Thoracic aorta (tissue), 2 donors: ENCODE measurements around the gene CREB3. TPM values are rescaled to one million over a fixed set of nuclear protein-coding genes. Genes with fewer than 3 reads are reported as not detected.

ENCODE experiments used
- ATAC-seq: fragments of 150-250 bp; one replicate; pipeline ENCODE4 v1.8.0; 2017; ENCODE audit warnings: low read depth; ENCODE audit not compliant: insufficient number of reproducible peaks, low FRiP score
- DNase-seq: peaks from one replicate; pipeline ENCODE4 v3.0.0-alpha.2; 2020; ENCODE audit warnings: low spot score
- H3K27ac ChIP-seq, 2 donors: fragments of 200-600 bp; sonication (generic); 1 replicate in 1 of 2; 2 replicates in 1 of 2; pipeline ENCODE4 v1.5.1; 2016; ENCODE audit warnings: mild to moderate bottlenecking in 2 of 2, moderate library complexity in 2 of 2
- H3K27me3 ChIP-seq: fragments of 200-600 bp; sonication (generic); replicated peaks from 2 replicates; pipeline ENCODE4 v1.6.0; 2016; ENCODE audit warnings: mild to moderate bottlenecking; ENCODE audit not compliant: insufficient read depth
- H3K36me3 ChIP-seq: fragments of 200-600 bp; sonication (generic); one replicate; pipeline ENCODE4 v1.5.1; 2016
- H3K4me1 ChIP-seq, 2 donors: fragments of 200-600 bp; sonication (generic); 1 replicate in 1 of 2; 2 replicates in 1 of 2; pipeline versions ENCODE4 v1.5.1 to v1.6.0; 2016; ENCODE audit warnings: low read depth in 2 of 2, mild to moderate bottlenecking in 1 of 2; ENCODE audit not compliant: control insufficient read depth in 1 of 2
- H3K4me3 ChIP-seq: fragments of 200-600 bp; sonication (generic); 2 replicates; pipeline ENCODE4 v1.5.1; 2016; ENCODE audit warnings: mild to moderate bottlenecking
- H3K9me3 ChIP-seq: fragments of 200-600 bp; sonication (generic); 2 replicates; pipeline ENCODE4 v1.5.1; 2016
- CTCF ChIP-seq: fragments of 200-600 bp; sonication (generic); IDR thresholded peaks from one replicate; pipeline ENCODE4 v1.5.1; 2019; ENCODE audit warnings: antibody characterized with exemption
- total RNA-seq, 2 donors: library from RNA; depleted of rRNA; stranded (reverse); fragments of >200 nt; gene quantifications; one replicate each; pipeline versions ENCODE4 v1.1.0 to v1.2.3, GENCODE V29; 2016

The CREB3 gene
- total RNA-seq, 2 donors from 2014 or later: 46.0 to 62.4 TPM

GRCh38 chr9:35712762-35713400 is 19.6 kb upstream of the CREB3 start:
- Histone ChIP-seq H3K4me3 (no peak overlapping the region), H3K27ac (peak overlapping the region; percentile 37 to 51), H3K4me1 (peaks cover 0 to 13% of the 10 kb centered on the region in 2 donors), H3K36me3 (peaks cover 88% of the 10 kb centered on the region), H3K9me3 (no peaks in the 10 kb centered on the region), H3K27me3 (no peaks in the 10 kb centered on the region)
- TF ChIP-seq CTCF: no peak
- ATAC-seq (no peak), DNase-seq (no peak)

- peaks cover 90% of the 10 kb centered on the region for H3K36me3 ChIP-seq
- H3K27ac ChIP-seq: peak overlapping the region; percentile 8 to 72
- H3K9me3 ChIP-seq: no peaks in the 10 kb centered on the region
- TF ChIP-seq CTCF: no peak
- peaks cover 0 to 13% of the 10 kb centered on the region in 2 donors for H3K4me1 ChIP-seq
- ATAC-seq (no peak), DNase-seq (no peak)
- no peaks in the 10 kb centered on the region for H3K27me3 ChIP-seq
- no peak overlapping the region for H3K4me3 ChIP-seq
These were observed 18.9 kb upstream of the CREB3 start for GRCh38 chr9:35713578-35713977.

- ATAC-seq: no peak
- H3K36me3 ChIP-seq: peaks cover 90% of the 10 kb centered on the region
- peak overlapping the region; percentile 8 to 72 for H3K27ac ChIP-seq
- no peak for DNase-seq
- H3K4me1 ChIP-seq: peaks cover 0 to 13% of the 10 kb centered on the region in 2 donors
- H3K27me3 ChIP-seq: no peaks in the 10 kb centered on the region
- no peaks in the 10 kb centered on the region for H3K9me3 ChIP-seq
- H3K4me3 ChIP-seq: no peak overlapping the region
- TF ChIP-seq CTCF: no peak
These were observed 18.3 kb upstream of the CREB3 start for GRCh38 chr9:35714123-35714522.

GRCh38 chr9:35714579-35715252 is 17.8 kb upstream of the CREB3 start:
- Histone ChIP-seq H3K36me3 (peaks cover 93% of the 10 kb centered on the region), H3K27me3 (no peaks in the 10 kb centered on the region), H3K9me3 (no peaks in the 10 kb centered on the region), H3K4me3 (no peak overlapping the region), H3K4me1 (peaks cover 0 to 13% of the 10 kb centered on the region in 2 donors), H3K27ac (peak overlapping the region in 1 of 2 donors; percentile 72)
- ATAC-seq (no peak), DNase-seq (no peak)
- no peak for TF ChIP-seq CTCF

GRCh38 chr9:35716230-35716629 is 16.2 kb upstream of the CREB3 start:
- Histone ChIP-seq H3K27ac (peak overlapping the region; percentile 69 to 72), H3K9me3 (no peaks in the 10 kb centered on the region), H3K27me3 (no peaks in the 10 kb centered on the region), H3K4me1 (peaks cover 0 to 13% of the 10 kb centered on the region in 2 donors), H3K4me3 (no peak overlapping the region), H3K36me3 (peaks cover 96% of the 10 kb centered on the region)
- peak; percentile 49 for ATAC-seq
- peak; percentile 33 for TF ChIP-seq CTCF
- DNase-seq: no peak
